SH-SY5Y (cell line): Measurements from ENCODE around the gene MAN1A2.

Experiments
- GATA2 ChIP-seq: IDR thresholded peaks from 2 replicates; pipeline ENCODE4 v1.6.1; 2011; ENCODE audit warnings: mild to moderate bottlenecking, low read depth, low read length
- GATA3 ChIP-seq: IDR thresholded peaks from 2 replicates; pipeline ENCODE4 v1.6.1; 2011; ENCODE audit warnings: low read depth, mild to moderate bottlenecking, low read length, moderate library complexity

DNA sequence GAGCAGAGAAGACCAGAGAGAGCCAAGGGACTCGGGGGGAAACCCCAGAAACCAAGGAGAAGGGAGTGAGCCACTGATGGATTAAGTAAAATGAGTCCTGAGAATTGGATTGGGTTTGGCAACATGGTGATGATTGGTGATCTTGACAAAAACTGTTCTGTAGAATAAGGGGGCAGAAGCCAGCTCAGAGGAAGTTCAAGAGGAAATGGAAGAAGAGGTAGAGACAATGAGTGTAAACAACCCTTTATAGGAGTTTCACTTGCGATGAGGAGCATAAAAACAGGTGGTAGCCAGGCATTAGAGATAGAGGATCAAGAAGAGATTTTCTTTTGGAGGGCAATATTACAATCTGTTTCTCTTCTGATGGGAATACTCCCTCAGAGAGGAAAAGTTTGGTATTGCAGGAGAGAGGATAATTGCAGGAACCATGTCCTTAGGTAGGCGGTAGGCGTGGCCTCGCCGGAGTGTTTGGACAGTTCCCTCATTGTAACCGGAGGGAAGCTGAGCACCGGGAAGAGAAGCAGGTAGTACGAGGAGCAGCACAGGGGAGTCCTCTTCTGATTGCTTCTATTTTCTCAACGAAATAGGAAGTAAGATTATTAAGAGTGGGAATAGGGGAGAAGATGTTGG, 170.2 kb downstream of the MAN1A2 start:
- no peak for TF ChIP-seq GATA2
- no peak for TF ChIP-seq GATA3
